HepG2 (cell line): ENCODE results near the gene INKA1. TPM values are rescaled to one million over a fixed set of nuclear protein-coding genes. Genes with fewer than 3 reads are reported as not detected.

Experiments
- ATAC-seq: fragments of 200-7000 bp; cut with Tn5 transposase; 3 replicates; pipeline ENCODE4 v1.9.1; 2020; ENCODE audit warnings: mild to moderate bottlenecking, moderate library complexity
- BruUV-seq: library from RNA; stranded (reverse); fragments of 400-500 nt; replicated peaks from 2 replicates; lab custom pipeline; 2021; lab: Mats Ljungman, UMichigan
- CTCF ChIA-PET: fragments of 300-600 bp; formaldehyde crosslinking; extraction: SDS; loops from one replicate; lab custom pipeline; 2021; ENCODE audit warnings: low total read pairs, inconsistent platforms, low intra/inter-chr PET ratio; lab: Yijun Ruan, JAX
- POLR2A ChIA-PET: fragments of 350-600 bp; sonication (Branson Sonifier 250); formaldehyde crosslinking; loops from one replicate; lab custom pipeline; 2020; ENCODE audit warnings: antibody characterized with exemption, inconsistent platforms; lab: Yijun Ruan, JAX
- DNase-seq: peaks from one replicate; pipeline ENCODE4 v3.0.0-alpha.2; 2015; ENCODE audit warnings: low spot score
- FAIRE-seq: peaks from 3 replicates; lab custom pipeline; 2011; peaks lifted over from hg19 to GRCh38; lab: Jason Lieb, UNC
- H2AFZ ChIP-seq: one replicate; pipeline ENCODE4 v1.6.1; 2011; ENCODE audit warnings: low read length, inconsistent platforms
- H3K27ac ChIP-seq: fragments of 300-600 bp; 3 replicates; pipeline ENCODE4 v1.8.0; 2011; ENCODE audit warnings: mixed run types, mild to moderate bottlenecking, mixed read lengths, low read length, inconsistent platforms; ENCODE audit not compliant: insufficient read depth; ENCODE audit errors: extremely low read length
- H3K27me3 ChIP-seq, 2 experiments: fragments of 200-600 bp in 1 of 2; 2 replicates in 1 of 2; 3 replicates in 1 of 2; pipeline versions ENCODE4 v1.6.0 to v1.8.0; 2011; ENCODE audit warnings: low read length in 2 of 2, mild to moderate bottlenecking in 2 of 2, moderate library complexity in 2 of 2, inconsistent platforms in 1 of 2; ENCODE audit not compliant: insufficient read depth in 2 of 2, control insufficient read depth in 1 of 2
- H3K36me3 ChIP-seq, 2 experiments: fragments of 200-600 bp in 1 of 2; replicated peaks in 1 of 2; 2 replicates in 1 of 2; 3 replicates in 1 of 2; pipeline versions ENCODE4 v1.5.1 to v1.8.0; 2011; ENCODE audit warnings: low read length in 2 of 2, inconsistent platforms in 1 of 2; ENCODE audit not compliant: insufficient read depth in 2 of 2, control insufficient read depth in 1 of 2
- H3K4me1 ChIP-seq: 2 replicates; pipeline ENCODE4 v1.5.1; 2012; ENCODE audit warnings: low read length, inconsistent platforms; ENCODE audit not compliant: insufficient read depth
- H3K4me2 ChIP-seq: 2 replicates; pipeline ENCODE4 v1.6.0; 2011; ENCODE audit warnings: low read depth, low read length, inconsistent platforms
- H3K4me3 ChIP-seq, 3 experiments: fragments of 200-600 bp in 1 of 3; sonication (generic), shearing (Covaris generic) in 1 of 3; replicated peaks in 1 of 3; 2 replicates each; pipeline ENCODE4 v1.5.1; 2011 to 2016; ENCODE audit warnings: low read length in 3 of 3, inconsistent platforms in 2 of 3, low read depth in 2 of 3, mild to moderate bottlenecking in 2 of 3, control low read depth in 1 of 3, mixed read lengths in 1 of 3; ENCODE audit not compliant: insufficient read depth in 1 of 3
- H3K79me2 ChIP-seq: one replicate; pipeline ENCODE4 v1.6.1; 2011; ENCODE audit warnings: low read length, inconsistent platforms; ENCODE audit not compliant: insufficient read depth
- H3K9ac ChIP-seq: 2 replicates; pipeline ENCODE4 v1.6.0; 2011; ENCODE audit warnings: mild to moderate bottlenecking, low read depth, low read length, inconsistent platforms; ENCODE audit not compliant: insufficient read depth
- H3K9me3 ChIP-seq: 2 replicates; pipeline ENCODE4 v1.5.1; 2012; ENCODE audit warnings: mild to moderate bottlenecking, low read length
- H4K20me1 ChIP-seq: 2 replicates; pipeline ENCODE4 v1.6.0; 2011; ENCODE audit warnings: inconsistent platforms, mild to moderate bottlenecking, low read length, moderate library complexity; ENCODE audit not compliant: insufficient read depth
- ADNP ChIP-seq: sonication (generic); formaldehyde crosslinking; IDR thresholded peaks from 2 replicates; pipeline ENCODE4 v1.4.0; 2020; ENCODE audit warnings: missing genetic modification reagents
- BCL6 ChIP-seq: IDR thresholded peaks from 2 replicates; pipeline ENCODE4 v1.6.1; 2016; ENCODE audit warnings: missing genetic modification reagents, missing compliant biosample characterization
- HDAC1 ChIP-seq: sonication (generic); formaldehyde crosslinking; IDR thresholded peaks from 2 replicates; pipeline ENCODE4 v1.5.1; 2020; ENCODE audit warnings: mild to moderate bottlenecking, missing genetic modification reagents
- HNRNPK ChIP-seq: fragments of 200-400 bp; formaldehyde crosslinking; IDR thresholded peaks from 2 replicates; pipeline ENCODE4 v1.6.1; 2018; ENCODE audit warnings: low read length, low read depth, moderate library complexity, mild to moderate bottlenecking; ENCODE audit not compliant: poor library complexity, severe bottlenecking
- NFYC ChIP-seq: IDR thresholded peaks from 2 replicates; pipeline ENCODE4 v1.6.1; 2016; ENCODE audit warnings: missing genetic modification reagents, missing compliant biosample characterization
- NRL ChIP-seq: sonication (generic); formaldehyde crosslinking; IDR thresholded peaks from 2 replicates; pipeline ENCODE4 v1.5.0; 2020; ENCODE audit warnings: missing genetic modification reagents, mild to moderate bottlenecking, moderate library complexity, borderline replicate concordance
- SIN3A ChIP-seq: IDR thresholded peaks from 2 replicates; pipeline ENCODE4 v1.6.1; 2011; ENCODE audit warnings: low read depth, mild to moderate bottlenecking, control low read depth, low read length, borderline replicate concordance
- SP2 ChIP-seq: sonication (generic); formaldehyde crosslinking; IDR thresholded peaks from 2 replicates; pipeline ENCODE4 v1.5.1; 2020; ENCODE audit warnings: mild to moderate bottlenecking, missing genetic modification reagents
- ZFX ChIP-seq: sonication (generic); formaldehyde crosslinking; IDR thresholded peaks from 2 replicates; pipeline ENCODE4 v1.4.0; 2020; ENCODE audit warnings: mild to moderate bottlenecking, low read depth, missing genetic modification reagents, moderate library complexity
- ZNF263 ChIP-seq: sonication (generic); formaldehyde crosslinking; IDR thresholded peaks from 2 replicates; pipeline ENCODE4 v1.4.0; 2020; ENCODE audit warnings: missing genetic modification reagents
- ZNF281 ChIP-seq: sonication (generic); formaldehyde crosslinking; IDR thresholded peaks from 2 replicates; pipeline ENCODE4 v1.4.0; 2020; ENCODE audit warnings: missing genetic modification reagents, borderline replicate concordance
- ZNF383 ChIP-seq: sonication (generic); formaldehyde crosslinking; IDR thresholded peaks from 2 replicates; pipeline ENCODE4 v1.4.0; 2020; ENCODE audit warnings: missing genetic modification reagents, mild to moderate bottlenecking, borderline replicate concordance
- ZNF790 ChIP-seq: sonication (generic); formaldehyde crosslinking; IDR thresholded peaks from 2 replicates; pipeline ENCODE4 v1.8.0; 2022; ENCODE audit warnings: missing genetic modification reagents, mild to moderate bottlenecking, borderline replicate concordance
- WGBS: methylation state at CpG from one replicate; pipeline ENCODE4 v1.1.6; 2017; ENCODE audit warnings: low lambda C conversion rate; 5-methylcytosine and 5-hydroxymethylcytosine counted together
- in situ Hi-C: cut with HindIII; loops from 2 replicates; pipeline ENCODE4 v1.10.0; 2017; ENCODE audit warnings: low pct_unique_long_range_greater_than_20kb; ENCODE audit not compliant: extremely low pct_ligation_motif_present
- intact Hi-C: fragments of 100-400 bp; cut with micrococcal nuclease; formaldehyde crosslinking; loops from one replicate; pipeline ENCODE4 v1.10.0; 2022; ENCODE audit not compliant: unreplicated experiment
- polyA plus RNA-seq, 8 experiments: library from polyadenylated mRNA; depleted of rRNA in 3 of 8; stranded (reverse) in 7 of 8; unstranded in 1 of 8; fragments of >200 nt; fragmentation: Illumina TruSeq in 4 of 8; extraction: Trizol in 4 of 8; gene quantifications; 2 replicates each; pipeline versions ENCODE4 v1.2.1 to v1.2.3, GENCODE V29; 2011 to 2016; ENCODE audit warnings: low read depth in 4 of 8, missing spikeins in 1 of 8, mixed read lengths in 1 of 8; ENCODE audit not compliant: insufficient read depth in 1 of 8
- total RNA-seq, 5 experiments: library from RNA; depleted of rRNA; stranded (reverse); fragments of >200 nt; fragmentation: Illumina TruSeq; extraction: Trizol; gene quantifications; 2 replicates each; pipeline ENCODE4 v1.2.3, GENCODE V29; 2016; ENCODE audit warnings: low read depth in 1 of 5
- TF ChIP-seq, protein P1 (sequence below): sonication (generic); formaldehyde crosslinking; IDR thresholded peaks from 2 replicates; pipeline ENCODE4 v1.4.0; 2020; ENCODE audit warnings: low read depth, mild to moderate bottlenecking, missing genetic modification reagents

INKA1 gene
- total and polyA plus RNA-seq, 2 of the 13 experiments (the other 11 are each of a cell fraction or from before 2014, with no cell fraction given) = 0.22 to 0.41 TPM

DNA sequence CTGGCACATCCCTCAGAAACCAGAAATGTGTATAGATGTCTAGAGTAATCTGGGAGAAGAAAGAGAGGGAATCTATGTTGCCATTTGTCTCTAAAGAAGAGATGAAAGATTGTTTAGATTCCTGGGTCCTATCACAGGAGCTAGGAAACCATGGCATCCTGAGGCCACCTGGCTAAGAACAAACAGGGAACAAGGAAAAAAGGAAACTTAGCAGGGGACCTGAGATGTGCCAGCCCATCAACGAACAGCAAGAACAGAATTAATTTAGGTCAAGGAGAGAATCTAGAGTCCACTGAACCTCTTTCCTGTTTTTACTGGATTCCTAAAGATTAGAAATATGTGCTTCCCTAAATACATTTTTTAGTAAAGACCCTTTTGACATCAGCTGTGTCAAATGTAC lies 47.0 kb upstream of the INKA1 start:
- Histone ChIP-seq H3K27ac (no peak overlapping the region), H4K20me1 (peaks cover 4% of the 10 kb centered on the region; the same call in 1 of the 2 replicates), H3K9ac (no peak overlapping the region), H3K4me2 (no peak overlapping the region), H2AFZ (no peak overlapping the region), H3K9me3 (no peaks in the 10 kb centered on the region), H3K36me3 (peaks cover 2 to 8% of the 10 kb centered on the region in 2 experiments; a peak in 2 of 5 replicates)
- in situ Hi-C loops = no loop called here
- 94% methylated on average over 1 of the region's 1 CpG for WGBS
- CTCF ChIA-PET = no interaction called here
- no peak for ATAC-seq
- no peak for DNase-seq
- intact Hi-C loops = no loop called here
- no peak for TF ChIP-seq SP2
- TF ChIP-seq SIN3A = no peak
- no peak for TF ChIP-seq NRL
- no peak for TF ChIP-seq ZFX (CRISPR knock-in tag)
- no peak for TF ChIP-seq BCL6 (CRISPR knock-in tag)
- no peak for TF ChIP-seq ZNF790
- TF ChIP-seq, all 625 proteins: peak for 0
- Histone ChIP-seq H3K27me3 (no peaks in the 10 kb centered on the region), H3K4me3 (no peak overlapping the region), H3K4me1 (peaks cover 20% of the 10 kb centered on the region), H3K79me2 (peaks cover 69% of the 10 kb centered on the region)
- no TSS peak for BruUV-seq
- FAIRE-seq = no peak
- POLR2A ChIA-PET = interaction anchor here (1.3 kb wide), 1 partner anchor 47 kb away, joined by 4 read pairs; the partner anchor contains the start of gene INKA1

GRCh38 chr3:49757197-49757596 lies 45.9 kb upstream of the INKA1 start:
- H4K20me1 ChIP-seq = peaks cover 4% of the 10 kb centered on the region; the same call in 1 of the 2 replicates
- no peak overlapping the region for H3K9ac ChIP-seq
- no peak overlapping the region for H3K4me3 ChIP-seq
- CTCF ChIA-PET = no interaction called here
- peaks cover 11% of the 10 kb centered on the region for H3K4me1 ChIP-seq
- WGBS = 79% methylated on average over 2 of the region's 2 CpGs
- peaks cover 74% of the 10 kb centered on the region for H3K79me2 ChIP-seq
- no peak overlapping the region for H3K4me2 ChIP-seq
- no peak; the same call in 2 of the 3 replicates for ATAC-seq
- in situ Hi-C loops (no loop called here), intact Hi-C loops (no loop called here)
- peaks cover 2 to 12% of the 10 kb centered on the region in 2 experiments; a peak in 2 of 5 replicates for H3K36me3 ChIP-seq
- POLR2A ChIA-PET = interaction anchor here (1.3 kb wide), 1 partner anchor 46 kb away, joined by 4 read pairs; the partner anchor contains the start of gene INKA1
- no peak for DNase-seq
- H3K27me3 ChIP-seq = no peaks in the 10 kb centered on the region
- FAIRE-seq = no peak
- H3K9me3 ChIP-seq = no peaks in the 10 kb centered on the region
- no TSS peak for BruUV-seq
- H3K27ac ChIP-seq = no peak overlapping the region
- no peak overlapping the region for H2AFZ ChIP-seq
- TF ChIP-seq ADNP (no peak), ZNF263 (CRISPR knock-in tag) (no peak), NFYC (CRISPR knock-in tag) (no peak), ZNF383 (CRISPR knock-in tag) (no peak), ZNF281 (no peak), HNRNPK (no peak), HDAC1 (CRISPR knock-in tag) (no peak)
- TF ChIP-seq, protein P1, sequence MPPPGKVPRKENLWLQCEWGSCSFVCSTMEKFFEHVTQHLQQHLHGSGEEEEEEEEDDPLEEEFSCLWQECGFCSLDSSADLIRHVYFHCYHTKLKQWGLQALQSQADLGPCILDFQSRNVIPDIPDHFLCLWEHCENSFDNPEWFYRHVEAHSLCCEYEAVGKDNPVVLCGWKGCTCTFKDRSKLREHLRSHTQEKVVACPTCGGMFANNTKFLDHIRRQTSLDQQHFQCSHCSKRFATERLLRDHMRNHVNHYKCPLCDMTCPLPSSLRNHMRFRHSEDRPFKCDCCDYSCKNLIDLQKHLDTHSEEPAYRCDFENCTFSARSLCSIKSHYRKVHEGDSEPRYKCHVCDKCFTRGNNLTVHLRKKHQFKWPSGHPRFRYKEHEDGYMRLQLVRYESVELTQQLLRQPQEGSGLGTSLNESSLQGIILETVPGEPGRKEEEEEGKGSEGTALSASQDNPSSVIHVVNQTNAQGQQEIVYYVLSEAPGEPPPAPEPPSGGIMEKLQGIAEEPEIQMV (CRISPR knock-in tag) = no peak
